IPS DF 4.7 (cell line): ENCODE measurements around the gene PCDH7.

Experiments used
- DNase-seq: peaks from one replicate; pipeline ENCODE4 v3.0.0-alpha.2; 2013; ENCODE audit warnings: low spot score; ENCODE audit errors: extremely low read depth

PCDH7 gene, protein sequence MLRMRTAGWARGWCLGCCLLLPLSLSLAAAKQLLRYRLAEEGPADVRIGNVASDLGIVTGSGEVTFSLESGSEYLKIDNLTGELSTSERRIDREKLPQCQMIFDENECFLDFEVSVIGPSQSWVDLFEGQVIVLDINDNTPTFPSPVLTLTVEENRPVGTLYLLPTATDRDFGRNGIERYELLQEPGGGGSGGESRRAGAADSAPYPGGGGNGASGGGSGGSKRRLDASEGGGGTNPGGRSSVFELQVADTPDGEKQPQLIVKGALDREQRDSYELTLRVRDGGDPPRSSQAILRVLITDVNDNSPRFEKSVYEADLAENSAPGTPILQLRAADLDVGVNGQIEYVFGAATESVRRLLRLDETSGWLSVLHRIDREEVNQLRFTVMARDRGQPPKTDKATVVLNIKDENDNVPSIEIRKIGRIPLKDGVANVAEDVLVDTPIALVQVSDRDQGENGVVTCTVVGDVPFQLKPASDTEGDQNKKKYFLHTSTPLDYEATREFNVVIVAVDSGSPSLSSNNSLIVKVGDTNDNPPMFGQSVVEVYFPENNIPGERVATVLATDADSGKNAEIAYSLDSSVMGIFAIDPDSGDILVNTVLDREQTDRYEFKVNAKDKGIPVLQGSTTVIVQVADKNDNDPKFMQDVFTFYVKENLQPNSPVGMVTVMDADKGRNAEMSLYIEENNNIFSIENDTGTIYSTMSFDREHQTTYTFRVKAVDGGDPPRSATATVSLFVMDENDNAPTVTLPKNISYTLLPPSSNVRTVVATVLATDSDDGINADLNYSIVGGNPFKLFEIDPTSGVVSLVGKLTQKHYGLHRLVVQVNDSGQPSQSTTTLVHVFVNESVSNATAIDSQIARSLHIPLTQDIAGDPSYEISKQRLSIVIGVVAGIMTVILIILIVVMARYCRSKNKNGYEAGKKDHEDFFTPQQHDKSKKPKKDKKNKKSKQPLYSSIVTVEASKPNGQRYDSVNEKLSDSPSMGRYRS (N-terminal part only)

GRCh38 chr4:30720021-30720660 lies at the start of gene PCDH7:
PCDH7 (plus strand) TSS chr4:30720369; CDS start chr4:30721423, 1,054 bp downstream.
- no peak for DNase-seq

GRCh38 chr4:30671926-30672448 lies 48.2 kb upstream of the PCDH7 start:
- no peak for DNase-seq

DNA sequence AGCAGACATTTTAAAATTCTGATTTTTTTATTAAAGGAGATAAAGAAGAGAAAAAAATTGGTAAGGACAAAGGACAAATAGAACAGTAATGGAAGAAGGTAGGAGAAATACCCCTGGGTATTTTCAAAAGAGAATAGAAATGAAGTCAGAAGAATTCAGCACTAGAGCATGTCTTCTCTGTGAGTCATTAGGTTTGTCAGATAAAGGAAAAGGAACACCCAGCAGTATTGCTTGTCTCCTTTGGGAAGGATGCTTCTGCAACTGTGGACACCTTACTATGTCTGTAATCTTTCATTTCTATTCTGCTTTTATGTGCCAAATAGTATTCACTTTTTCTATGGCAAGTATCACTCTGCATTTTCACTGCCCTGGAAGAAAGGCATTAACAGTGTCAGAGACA lies 24.0 kb upstream of the PCDH7 start:
- no peak for DNase-seq

GRCh38 chr4:30714408-30715031 lies 5.6 kb upstream of the PCDH7 start:
- DNase-seq, result no peak

- DNase-seq, result no peak
Measured at GRCh38 chr4:30716158-30716557, 4.0 kb upstream of the PCDH7 start.

- DNase-seq, result no peak
Measured at GRCh38 chr4:30716681-30717207, 3.4 kb upstream of the PCDH7 start.

DNA sequence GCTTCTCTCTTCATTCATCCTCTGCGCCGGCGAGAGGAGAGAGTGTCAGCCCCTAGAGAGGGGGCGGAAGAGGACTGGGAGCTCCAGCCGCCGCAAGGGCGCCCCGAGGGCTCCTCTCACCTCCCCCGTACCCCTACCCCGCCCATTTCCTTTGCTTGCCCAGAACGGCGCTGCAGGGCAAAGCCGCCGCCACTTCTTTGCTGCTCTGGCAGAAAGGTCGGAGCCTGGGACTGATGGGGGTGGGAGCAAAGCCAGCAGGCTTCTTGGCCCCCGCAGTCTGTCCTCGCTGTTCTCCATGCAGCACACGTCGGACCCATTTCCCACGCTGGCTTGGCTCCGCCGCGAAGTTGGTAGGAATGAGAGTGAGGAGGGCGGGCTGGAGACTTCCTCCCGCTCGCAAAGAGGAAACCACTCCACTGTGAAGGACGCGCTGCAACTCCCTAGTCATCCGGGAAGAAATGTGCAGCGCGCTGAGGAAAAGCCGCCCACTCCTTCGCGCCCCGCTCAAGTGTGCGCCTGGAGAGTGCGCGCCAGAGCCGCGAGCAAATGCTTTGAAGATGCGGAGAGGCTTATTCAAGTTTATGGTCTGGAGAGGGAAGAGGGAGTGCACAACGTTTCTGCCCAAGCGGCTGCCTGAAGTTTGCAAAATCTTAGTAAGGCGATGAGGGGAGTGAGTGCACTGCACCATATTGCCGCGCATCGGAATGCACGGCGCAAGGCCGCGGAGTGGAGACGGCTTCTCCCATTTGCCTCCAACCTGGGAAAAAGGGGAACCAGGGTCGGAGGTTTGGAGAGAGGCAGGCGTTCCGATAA lies 2.8 kb upstream of the PCDH7 start:
- no peak for DNase-seq

DNA sequence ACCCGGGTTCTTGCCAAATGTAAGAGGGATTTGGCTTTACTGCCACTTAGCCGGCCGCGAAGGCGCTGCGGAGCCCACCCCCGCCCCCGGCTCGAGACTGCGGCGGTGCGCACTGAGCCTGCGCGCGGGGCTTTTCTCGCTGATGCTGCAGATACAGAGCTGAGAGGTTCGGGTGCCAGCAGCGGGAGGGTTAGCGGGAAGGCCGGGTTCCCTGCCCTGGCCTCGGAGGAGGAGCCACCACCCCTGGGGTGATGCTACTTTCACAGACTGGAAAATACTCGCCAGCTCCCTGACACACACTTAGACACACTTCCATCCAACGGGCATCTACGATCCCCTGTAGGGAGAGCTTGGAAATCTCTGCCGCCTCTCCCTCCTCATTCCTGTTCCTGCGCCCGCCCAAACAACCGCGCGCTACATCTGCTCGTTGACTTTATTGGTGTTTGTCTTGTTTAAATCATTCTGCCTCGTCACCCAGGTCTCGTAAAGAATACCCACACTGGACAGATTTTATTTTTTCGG lies 2.1 kb upstream of the PCDH7 start:
- DNase-seq, result no peak

DNA sequence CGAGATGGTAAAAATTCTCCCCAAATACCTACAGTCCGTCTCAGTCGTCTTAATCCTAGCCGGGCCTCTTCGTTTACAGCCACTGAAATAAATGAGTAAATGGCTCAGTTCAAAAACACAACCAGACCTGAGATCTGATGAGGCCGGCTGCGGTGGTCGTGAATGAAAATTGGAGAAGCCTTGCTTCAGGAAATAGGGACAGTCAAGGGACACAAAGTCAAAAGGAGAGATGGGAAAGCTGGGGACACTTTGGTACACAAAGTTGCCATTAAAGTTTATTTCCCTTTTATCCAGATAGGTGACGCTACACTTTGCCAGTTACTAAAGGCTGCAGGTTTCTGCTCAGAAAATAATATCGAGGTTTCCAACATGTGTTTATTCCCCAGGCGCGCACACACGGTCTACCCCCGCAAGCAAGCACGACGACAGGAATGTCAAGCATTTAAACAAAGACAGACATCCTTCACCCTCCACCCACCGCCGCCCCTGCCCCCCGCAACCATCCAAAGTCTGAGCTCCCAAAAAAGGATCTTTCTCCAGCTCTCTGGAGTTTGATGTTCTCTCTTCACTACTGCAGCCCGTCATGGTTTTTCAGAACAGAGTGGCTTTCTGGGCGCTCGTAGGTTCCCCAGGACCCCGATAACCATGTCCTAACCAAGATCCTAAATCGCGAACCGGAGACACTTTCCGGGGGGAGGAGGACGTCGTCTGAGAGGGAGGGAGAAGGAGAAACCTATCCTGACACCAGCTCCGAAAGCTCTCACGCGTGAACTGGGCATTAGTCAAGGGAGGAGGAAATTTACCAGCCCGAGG lies 1.3 kb upstream of the PCDH7 start:
- DNase-seq, result no peak

DNA sequence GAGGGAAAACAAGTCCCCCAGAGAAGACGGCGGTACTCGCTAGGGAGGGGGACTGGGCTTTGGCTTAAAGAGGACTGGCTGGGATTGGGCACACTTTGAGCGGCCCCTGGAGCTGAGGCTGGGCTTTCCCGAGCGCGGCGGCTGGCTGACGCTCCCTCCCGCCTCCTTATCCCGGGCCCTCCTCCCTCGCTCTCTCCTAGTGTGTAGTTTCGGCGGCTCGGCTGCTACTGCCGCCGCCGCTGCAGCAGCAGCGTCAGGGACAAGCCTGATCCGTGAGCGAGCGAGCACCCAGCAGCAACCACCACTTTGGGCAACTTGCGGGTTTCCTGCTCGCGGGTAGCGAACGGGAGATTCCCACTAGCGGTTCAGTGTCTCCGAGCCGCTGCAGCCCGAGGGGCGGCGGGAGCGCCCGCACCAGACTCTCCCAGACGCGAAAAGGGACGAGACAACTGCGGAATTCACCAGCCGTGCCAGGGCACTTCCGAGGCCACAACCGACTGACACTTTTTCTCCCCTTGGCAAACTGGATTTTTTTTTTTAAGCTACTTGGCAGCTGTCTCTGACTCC lies 632 bp upstream of the PCDH7 start:
- DNase-seq, result no peak

- DNase-seq, result no peak
Measured at GRCh38 chr4:30720661-30721184, 554 bp downstream of the PCDH7 start.

GRCh38 chr4:30721185-30722091 lies 1.3 kb downstream of the PCDH7 start:
- DNase-seq, result no peak

DNA sequence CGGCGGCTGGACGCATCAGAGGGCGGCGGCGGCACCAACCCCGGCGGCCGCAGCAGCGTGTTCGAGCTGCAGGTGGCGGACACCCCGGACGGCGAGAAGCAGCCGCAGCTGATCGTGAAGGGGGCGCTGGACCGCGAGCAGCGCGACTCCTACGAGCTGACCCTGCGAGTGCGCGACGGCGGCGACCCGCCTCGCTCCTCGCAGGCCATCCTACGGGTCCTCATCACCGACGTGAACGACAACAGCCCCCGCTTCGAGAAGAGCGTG lies 1.9 kb downstream of the PCDH7 start:
- no peak for DNase-seq

GRCh38 chr4:30722359-30723200 lies 2.4 kb downstream of the PCDH7 start:
- DNase-seq, result no peak

GRCh38 chr4:30723201-30723955 lies 3.2 kb downstream of the PCDH7 start:
- DNase-seq, result no peak

DNA sequence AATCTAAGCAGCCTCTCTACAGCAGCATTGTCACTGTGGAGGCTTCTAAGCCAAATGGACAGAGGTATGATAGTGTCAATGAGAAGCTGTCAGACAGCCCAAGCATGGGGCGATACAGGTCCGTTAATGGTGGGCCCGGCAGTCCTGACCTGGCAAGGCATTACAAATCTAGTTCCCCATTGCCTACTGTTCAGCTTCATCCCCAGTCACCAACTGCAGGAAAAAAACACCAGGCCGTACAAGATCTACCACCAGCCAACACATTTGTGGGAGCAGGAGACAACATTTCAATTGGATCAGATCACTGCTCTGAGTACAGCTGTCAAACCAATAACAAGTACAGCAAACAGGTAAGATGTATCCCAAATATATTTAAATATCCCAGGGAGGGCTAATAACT lies 4.1 kb downstream of the PCDH7 start:
- DNase-seq, result no peak
